Hepatic stellate cell (primary cell): Measurements from ENCODE around the gene PLXDC2.
"Not testable (repeated sequence)": the region's sequence is repeated elsewhere in the genome, so short reads cannot be mapped to it uniquely, and the experiment has no call there.

Experiments
- DNase-seq: peaks from one replicate; pipeline ENCODE4 v3.0.0; 2011; ENCODE audit warnings: low spot score

Gene PLXDC2

GRCh38 chr10:20045100-20045499 lies 228.9 kb downstream of the PLXDC2 start:
- DNase-seq = not testable (repeated sequence)

GRCh38 chr10:20048161-20048560 lies 231.9 kb downstream of the PLXDC2 start:
- DNase-seq = no peak

GRCh38 chr10:20058135-20058534 lies 241.9 kb downstream of the PLXDC2 start:
- DNase-seq = no peak

- DNase-seq = no peak
Observed at GRCh38 chr10:20059084-20059835, 243.0 kb downstream of the PLXDC2 start.

- no peak for DNase-seq
Observed at GRCh38 chr10:20065814-20066213, 249.6 kb downstream of the PLXDC2 start.

GRCh38 chr10:20073167-20073566 lies 256.9 kb downstream of the PLXDC2 start:
- no peak for DNase-seq

- no peak for DNase-seq
Observed at GRCh38 chr10:20075713-20076112, 259.5 kb downstream of the PLXDC2 start.

GRCh38 chr10:20084451-20084850 lies 268.2 kb downstream of the PLXDC2 start:
- no peak for DNase-seq

GRCh38 chr10:20085115-20085514 lies 268.9 kb downstream of the PLXDC2 start:
- DNase-seq = no peak

GRCh38 chr10:20087353-20087752 lies 271.1 kb downstream of the PLXDC2 start:
- no peak for DNase-seq

GRCh38 chr10:20088061-20088701 lies 271.9 kb downstream of the PLXDC2 start:
- DNase-seq = no peak

GRCh38 chr10:20089879-20090278 lies 273.6 kb downstream of the PLXDC2 start:
- DNase-seq = no peak

- no peak for DNase-seq
Observed at GRCh38 chr10:20090831-20091230, 274.6 kb downstream of the PLXDC2 start.

- DNase-seq = no peak
Observed at GRCh38 chr10:20091698-20092097, 275.5 kb downstream of the PLXDC2 start.

GRCh38 chr10:20093600-20093999 lies 277.4 kb downstream of the PLXDC2 start:
- DNase-seq = no peak

- no peak for DNase-seq
Observed at GRCh38 chr10:20094226-20094976, 278.2 kb downstream of the PLXDC2 start.

GRCh38 chr10:20100171-20100570 lies 283.9 kb downstream of the PLXDC2 start:
- DNase-seq = no peak

GRCh38 chr10:20105236-20105635 lies 289.0 kb downstream of the PLXDC2 start:
- no peak for DNase-seq

GRCh38 chr10:20105931-20106330 lies 289.7 kb downstream of the PLXDC2 start:
- no peak for DNase-seq

GRCh38 chr10:20108021-20108420 lies 291.8 kb downstream of the PLXDC2 start:
- DNase-seq = no peak

GRCh38 chr10:20109613-20110012 lies 293.4 kb downstream of the PLXDC2 start:
- no peak for DNase-seq

- DNase-seq = no peak
Observed at GRCh38 chr10:20110125-20111100, 294.2 kb downstream of the PLXDC2 start.
